ENCODE results near the gene CEP120. TPM values are rescaled to one million over a fixed set of nuclear protein-coding genes. Genes with fewer than 3 reads are reported as not detected.

The CEP120 gene
- total and polyA plus RNA-seq, 4 donors: 5.0 to 29.6 (median 12.6) TPM

GRCh38 chr5:123429993-123430392 lies 6.8 kb upstream of the CEP120 start:
- ATAC-seq (ENCODE audit: insufficient read depth, low FRiP score) (peak; percentile 69), DNase-seq (no peak)
- Histone ChIP-seq H3K9ac (ENCODE audit: insufficient read depth in 1 of 2, low read length in 2 of 2) (no peak overlapping the region), H3K36me3 (ENCODE audit: control insufficient read depth in 4 of 4, insufficient read depth in 4 of 4, low read length in 4 of 4) (no peaks in the 10 kb centered on the region), H3K9me3 (ENCODE audit: control insufficient read depth in 4 of 4, insufficient read depth in 3 of 4, low read length in 3 of 4) (no peaks in the 10 kb centered on the region), H3K27ac (ENCODE audit: low read depth in 1 of 2, low read length in 1 of 2) (no peak overlapping the region), H3K4me1 (ENCODE audit: control insufficient read depth in 5 of 5, insufficient read depth in 5 of 5, low read length in 5 of 5) (peaks cover 0 to 3% (median 0%) of the 10 kb centered on the region in 5 donors), H3K27me3 (ENCODE audit: control insufficient read depth in 3 of 3, insufficient read depth in 3 of 3, low read length in 2 of 3) (no peaks in the 10 kb centered on the region), H3K4me3 (no peak overlapping the region)
- TF ChIP-seq CTCF (IDR thresholded peaks at IDR 0.05; ENCODE audit: control extremely low read depth, extremely low read depth): no peak
- WGBS, 2 donors: 59 to 78% methylated on average over 2 of the region's 2 CpGs

GRCh38 chr5:123429221-123429954 lies 6.2 kb upstream of the CEP120 start:
- Histone ChIP-seq H3K27me3 (ENCODE audit: control insufficient read depth in 3 of 3, insufficient read depth in 3 of 3, low read length in 2 of 3) (no peaks in the 10 kb centered on the region), H3K36me3 (ENCODE audit: control insufficient read depth in 4 of 4, insufficient read depth in 4 of 4, low read length in 4 of 4) (no peaks in the 10 kb centered on the region), H3K4me3 (no peak overlapping the region), H3K9ac (ENCODE audit: insufficient read depth in 1 of 2, low read length in 2 of 2) (no peak overlapping the region), H3K9me3 (ENCODE audit: control insufficient read depth in 4 of 4, insufficient read depth in 3 of 4, low read length in 3 of 4) (no peaks in the 10 kb centered on the region), H3K4me1 (ENCODE audit: control insufficient read depth in 5 of 5, insufficient read depth in 5 of 5, low read length in 5 of 5) (peaks cover 0 to under 1% (median 0%) of the 10 kb centered on the region in 5 donors), H3K27ac (ENCODE audit: low read depth in 1 of 2, low read length in 1 of 2) (no peak overlapping the region)
- no peak for DNase-seq
- ATAC-seq (ENCODE audit: insufficient read depth, low FRiP score): no peak
- no peak for TF ChIP-seq CTCF (IDR thresholded peaks at IDR 0.05; ENCODE audit: control extremely low read depth, extremely low read depth)
- 53 to 78% methylated on average over 3 of the region's 3 CpGs for WGBS, 2 donors

- 91 to 95% methylated on average over 3 of the region's 3 CpGs for WGBS, 2 donors
- Histone ChIP-seq H3K9ac (ENCODE audit: insufficient read depth in 1 of 2, low read length in 2 of 2) (no peak overlapping the region), H3K27me3 (ENCODE audit: control insufficient read depth in 3 of 3, insufficient read depth in 3 of 3, low read length in 2 of 3) (no peaks in the 10 kb centered on the region), H3K9me3 (ENCODE audit: control insufficient read depth in 4 of 4, insufficient read depth in 3 of 4, low read length in 3 of 4) (no peaks in the 10 kb centered on the region), H3K36me3 (ENCODE audit: control insufficient read depth in 4 of 4, insufficient read depth in 4 of 4, low read length in 4 of 4) (no peaks in the 10 kb centered on the region), H3K27ac (ENCODE audit: low read depth in 1 of 2, low read length in 1 of 2) (no peak overlapping the region), H3K4me1 (ENCODE audit: control insufficient read depth in 5 of 5, insufficient read depth in 5 of 5, low read length in 5 of 5) (peaks cover 0 to 5% (median 0%) of the 10 kb centered on the region in 5 donors), H3K4me3 (no peak overlapping the region)
- DNase-seq (no peak), ATAC-seq (ENCODE audit: insufficient read depth, low FRiP score) (no peak)
- no peak for TF ChIP-seq CTCF (IDR thresholded peaks at IDR 0.05; ENCODE audit: control extremely low read depth, extremely low read depth)
These were observed 5.5 kb upstream of the CEP120 start for GRCh38 chr5:123428521-123429220.
